ENCODE data around the gene ZNF281.
A peak's percentile ranks its signal among the peaks of the same experiment; 100 is the strongest.
"Not testable (repeated sequence)": the region's sequence is repeated elsewhere in the genome, so short reads cannot be mapped to it uniquely, and the experiment has no call there.

ZNF281 gene

GRCh38 chr1:200364091-200364759 is 45.6 kb downstream of the ZNF281 start:
- H2AFZ ChIP-seq (ENCODE audit: low read depth), result peak overlapping the region; percentile 15; the same call in 1 of the 2 replicates
- H3K36me3 ChIP-seq (ENCODE audit: insufficient read depth), result no peaks in the 10 kb centered on the region
- H3K9ac ChIP-seq, result no peak overlapping the region

GRCh38 chr1:200363264-200363933 is 46.4 kb downstream of the ZNF281 start:
- Histone ChIP-seq H4K20me1 (ENCODE audit: insufficient read depth) (no peaks in the 10 kb centered on the region), H3K27ac (no peak overlapping the region), H3K4me3 (IDR thresholded peaks at IDR 0.05; ENCODE audit: insufficient read depth, low read depth, low read length) (no peak overlapping the region), H3K36me3 (ENCODE audit: insufficient read depth) (no peaks in the 10 kb centered on the region), H3K4me1 (ENCODE audit: low read depth, poor library complexity, severe bottlenecking) (peaks cover 18% of the 10 kb centered on the region), H3K9ac (no peak overlapping the region), H3K27me3 (ENCODE audit: insufficient read depth, low read depth) (no peaks in the 10 kb centered on the region), H3K79me2 (ENCODE audit: insufficient read depth, low read depth) (no peaks in the 10 kb centered on the region), H2AFZ (ENCODE audit: low read depth) (no peak overlapping the region), H3K4me2 (peak overlapping the region; percentile 42; the same call in 1 of the 2 replicates)
- TF ChIP-seq CTCF (conservative IDR thresholded peaks at IDR 0.05; ENCODE audit: low read depth, low read length), result no peak

More at GRCh38 chr1:200364091-200364759, 45.6 kb downstream of the ZNF281 start:
- Histone ChIP-seq H3K79me2 (ENCODE audit: insufficient read depth, low read depth) (no peaks in the 10 kb centered on the region), H3K4me2 (peak overlapping the region; percentile 42), H3K4me1 (ENCODE audit: low read depth, poor library complexity, severe bottlenecking) (peaks cover 18% of the 10 kb centered on the region), H4K20me1 (ENCODE audit: insufficient read depth) (no peaks in the 10 kb centered on the region), H3K4me3 (IDR thresholded peaks at IDR 0.05; ENCODE audit: insufficient read depth, low read depth, low read length) (no peak overlapping the region), H3K27ac (0 out of 2 replicates have a peak overlapping the region, but pooled peaks have one; percentile 1), H3K27me3 (ENCODE audit: insufficient read depth, low read depth) (no peaks in the 10 kb centered on the region)
- no peak for TF ChIP-seq CTCF (conservative IDR thresholded peaks at IDR 0.05; ENCODE audit: low read depth, low read length)

GRCh38 chr1:200362421-200362820 is 47.4 kb downstream of the ZNF281 start:
- Histone ChIP-seq H3K4me3 (IDR thresholded peaks at IDR 0.05; ENCODE audit: insufficient read depth, low read depth, low read length) (no peak overlapping the region), H3K4me1 (ENCODE audit: low read depth, poor library complexity, severe bottlenecking) (peaks cover 18% of the 10 kb centered on the region), H4K20me1 (ENCODE audit: insufficient read depth) (no peaks in the 10 kb centered on the region), H3K79me2 (ENCODE audit: insufficient read depth, low read depth) (no peaks in the 10 kb centered on the region), H3K27ac (no peak overlapping the region), H3K9ac (no peak overlapping the region), H3K36me3 (ENCODE audit: insufficient read depth) (no peaks in the 10 kb centered on the region), H3K4me2 (no peak overlapping the region), H2AFZ (ENCODE audit: low read depth) (no peak overlapping the region), H3K27me3 (ENCODE audit: insufficient read depth, low read depth) (no peaks in the 10 kb centered on the region)
- no peak for TF ChIP-seq CTCF (conservative IDR thresholded peaks at IDR 0.05; ENCODE audit: low read depth, low read length)

GRCh38 chr1:200359610-200360163 is 50.1 kb downstream of the ZNF281 start:
- H3K27ac ChIP-seq, result no peak overlapping the region

GRCh38 chr1:200357925-200358324 is 51.9 kb downstream of the ZNF281 start:
- not testable (repeated sequence) for H3K27ac ChIP-seq; H3K27me3 ChIP-seq (ENCODE audit: insufficient read depth, low read depth); H3K36me3 ChIP-seq (ENCODE audit: insufficient read depth); H3K4me3 ChIP-seq (IDR thresholded peaks at IDR 0.05; ENCODE audit: insufficient read depth, low read depth, low read length); H3K79me2 ChIP-seq (ENCODE audit: insufficient read depth, low read depth); H2AFZ ChIP-seq (ENCODE audit: low read depth); H4K20me1 ChIP-seq (ENCODE audit: insufficient read depth); H3K9ac ChIP-seq; H3K4me2 ChIP-seq
- H3K4me1 ChIP-seq (ENCODE audit: low read depth, poor library complexity, severe bottlenecking), result peaks cover 20% of the 10 kb centered on the region

More at GRCh38 chr1:200359610-200360163, 50.1 kb downstream of the ZNF281 start:
- H3K4me3 ChIP-seq (IDR thresholded peaks at IDR 0.05; ENCODE audit: insufficient read depth, low read depth, low read length), result no peak overlapping the region
- H3K9ac ChIP-seq, result no peak overlapping the region
- H3K4me2 ChIP-seq, result no peak overlapping the region
- H3K4me1 ChIP-seq (ENCODE audit: low read depth, poor library complexity, severe bottlenecking), result peaks cover 16% of the 10 kb centered on the region
- H4K20me1 ChIP-seq (ENCODE audit: insufficient read depth), result no peaks in the 10 kb centered on the region
- no peak overlapping the region for H2AFZ ChIP-seq (ENCODE audit: low read depth)
- no peaks in the 10 kb centered on the region for H3K79me2 ChIP-seq (ENCODE audit: insufficient read depth, low read depth)
- no peaks in the 10 kb centered on the region for H3K36me3 ChIP-seq (ENCODE audit: insufficient read depth)
- TF ChIP-seq CTCF (conservative IDR thresholded peaks at IDR 0.05; ENCODE audit: low read depth, low read length), result no peak
- H3K27me3 ChIP-seq (ENCODE audit: insufficient read depth, low read depth), result no peaks in the 10 kb centered on the region

Measured in KMS-11 (cell line).